ENCODE results near the gene KMT2E.

- no peak for TF ChIP-seq POLR2A (IDR thresholded peaks at IDR 0.05; ENCODE audit: low read depth, low read length)
- no peak for TF ChIP-seq CTCF (IDR thresholded peaks at IDR 0.05; ENCODE audit: extremely low read depth in 1 of 2, insufficient read depth in 1 of 2, low read depth in 1 of 2, low read length in 2 of 2)
- no peak for TF ChIP-seq JUN (IDR thresholded peaks at IDR 0.05; ENCODE audit: borderline replicate concordance, insufficient read depth, insufficient read length, low read depth)
- TF ChIP-seq POLR2AphosphoS5 (IDR thresholded peaks at IDR 0.05; ENCODE audit: insufficient read depth, low read depth, low read length): no peak
- no peak for TF ChIP-seq EZH2 (IDR thresholded peaks at IDR 0.05; ENCODE audit: borderline replicate concordance, low read depth, low read length, severe bottlenecking)
- TF ChIP-seq MYC (IDR thresholded peaks at IDR 0.05; ENCODE audit: low read depth, low read length): no peak
Measured at GRCh38 chr7:105028004-105028403, 14.0 kb downstream of the KMT2E start.

Measured in endothelial cell of umbilical vein (primary cell).